KMS-11 (cell line): Measurements from ENCODE around the gene PDZD2.

Experiments
- H2AFZ ChIP-seq: fragments of 200-600 bp; sonication (generic); 2 replicates; pipeline ENCODE4 v1.6.1; 2016; ENCODE audit warnings: antibody characterized with exemption, mixed run types, low read depth
- H3K27ac ChIP-seq: fragments of 200-600 bp; sonication (generic); 2 replicates; pipeline ENCODE4 v1.6.1; 2016; ENCODE audit warnings: mild to moderate bottlenecking, mixed run types
- H3K27me3 ChIP-seq: fragments of 200-600 bp; sonication (generic); 2 replicates; pipeline ENCODE4 v1.6.1; 2017; ENCODE audit warnings: mild to moderate bottlenecking, low read depth, mixed run types, moderate library complexity; ENCODE audit not compliant: insufficient read depth
- H3K36me3 ChIP-seq: fragments of 200-600 bp; sonication (generic); 2 replicates; pipeline ENCODE4 v1.6.1; 2017; ENCODE audit warnings: mild to moderate bottlenecking, mixed run types; ENCODE audit not compliant: insufficient read depth
- H3K4me1 ChIP-seq: fragments of 200-600 bp; sonication (generic); 2 replicates; pipeline ENCODE4 v1.6.1; 2016; ENCODE audit warnings: mild to moderate bottlenecking, low read depth, mixed run types; ENCODE audit not compliant: poor library complexity, severe bottlenecking
- H3K4me2 ChIP-seq: fragments of 200-600 bp; sonication (generic); 2 replicates; pipeline ENCODE4 v1.7.0; 2016; ENCODE audit warnings: mild to moderate bottlenecking, mixed run types
- H3K4me3 ChIP-seq: fragments of 200-600 bp; sonication (generic); IDR thresholded peaks from 2 replicates; pipeline ENCODE4 v1.6.1; 2017; ENCODE audit warnings: low read depth, low read length, mixed read lengths; ENCODE audit not compliant: insufficient read depth
- H3K79me2 ChIP-seq: fragments of 200-600 bp; sonication (generic); 2 replicates; pipeline ENCODE4 v1.6.1; 2016; ENCODE audit warnings: low read depth, mixed run types; ENCODE audit not compliant: insufficient read depth
- H3K9ac ChIP-seq: fragments of 200-600 bp; sonication (generic); 2 replicates; pipeline ENCODE4 v1.6.1; 2016; ENCODE audit warnings: mild to moderate bottlenecking, mixed run types
- H4K20me1 ChIP-seq: fragments of 200-600 bp; sonication (generic); 2 replicates; pipeline ENCODE4 v1.6.1; 2016; ENCODE audit warnings: mild to moderate bottlenecking, mixed run types; ENCODE audit not compliant: insufficient read depth
- TF ChIP-seq, protein P1 (sequence below): fragments of 200-600 bp; sonication (generic); conservative IDR thresholded peaks from 2 replicates; pipeline ENCODE4 v1.6.1; 2017; ENCODE audit warnings: low read depth, mild to moderate bottlenecking, antibody characterized with exemption, low read length, moderate library complexity, mixed read lengths

PDZD2 gene

DNA sequence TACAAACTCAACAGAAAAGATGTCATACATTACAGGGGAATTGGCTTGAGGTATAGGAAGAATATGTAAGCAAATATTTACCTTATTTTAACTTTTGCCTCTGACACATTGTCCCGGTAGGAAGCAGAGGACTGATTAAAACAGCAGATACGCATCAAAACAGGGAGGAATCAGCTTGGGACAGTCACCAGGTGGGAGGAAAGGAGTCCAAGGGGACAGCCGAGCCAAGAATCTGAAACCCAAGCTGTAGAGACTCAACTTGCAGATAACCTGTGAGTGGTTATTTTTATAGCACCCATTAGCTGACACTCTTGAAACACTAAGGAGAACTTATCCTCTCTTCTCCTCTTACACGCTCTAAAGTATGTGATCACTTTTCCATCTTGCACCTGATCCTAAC is 22.3 kb downstream of the PDZD2 start:
- TF ChIP-seq, protein P1, sequence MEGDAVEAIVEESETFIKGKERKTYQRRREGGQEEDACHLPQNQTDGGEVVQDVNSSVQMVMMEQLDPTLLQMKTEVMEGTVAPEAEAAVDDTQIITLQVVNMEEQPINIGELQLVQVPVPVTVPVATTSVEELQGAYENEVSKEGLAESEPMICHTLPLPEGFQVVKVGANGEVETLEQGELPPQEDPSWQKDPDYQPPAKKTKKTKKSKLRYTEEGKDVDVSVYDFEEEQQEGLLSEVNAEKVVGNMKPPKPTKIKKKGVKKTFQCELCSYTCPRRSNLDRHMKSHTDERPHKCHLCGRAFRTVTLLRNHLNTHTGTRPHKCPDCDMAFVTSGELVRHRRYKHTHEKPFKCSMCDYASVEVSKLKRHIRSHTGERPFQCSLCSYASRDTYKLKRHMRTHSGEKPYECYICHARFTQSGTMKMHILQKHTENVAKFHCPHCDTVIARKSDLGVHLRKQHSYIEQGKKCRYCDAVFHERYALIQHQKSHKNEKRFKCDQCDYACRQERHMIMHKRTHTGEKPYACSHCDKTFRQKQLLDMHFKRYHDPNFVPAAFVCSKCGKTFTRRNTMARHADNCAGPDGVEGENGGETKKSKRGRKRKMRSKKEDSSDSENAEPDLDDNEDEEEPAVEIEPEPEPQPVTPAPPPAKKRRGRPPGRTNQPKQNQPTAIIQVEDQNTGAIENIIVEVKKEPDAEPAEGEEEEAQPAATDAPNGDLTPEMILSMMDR: no peak
- Histone ChIP-seq H3K9ac (no peak overlapping the region), H3K4me3 (no peak overlapping the region), H4K20me1 (no peaks in the 10 kb centered on the region), H3K79me2 (no peaks in the 10 kb centered on the region), H3K4me1 (no peaks in the 10 kb centered on the region), H3K36me3 (no peaks in the 10 kb centered on the region), H3K27ac (no peak overlapping the region), H2AFZ (no peak overlapping the region), H3K27me3 (no peaks in the 10 kb centered on the region), H3K4me2 (no peak overlapping the region)

DNA sequence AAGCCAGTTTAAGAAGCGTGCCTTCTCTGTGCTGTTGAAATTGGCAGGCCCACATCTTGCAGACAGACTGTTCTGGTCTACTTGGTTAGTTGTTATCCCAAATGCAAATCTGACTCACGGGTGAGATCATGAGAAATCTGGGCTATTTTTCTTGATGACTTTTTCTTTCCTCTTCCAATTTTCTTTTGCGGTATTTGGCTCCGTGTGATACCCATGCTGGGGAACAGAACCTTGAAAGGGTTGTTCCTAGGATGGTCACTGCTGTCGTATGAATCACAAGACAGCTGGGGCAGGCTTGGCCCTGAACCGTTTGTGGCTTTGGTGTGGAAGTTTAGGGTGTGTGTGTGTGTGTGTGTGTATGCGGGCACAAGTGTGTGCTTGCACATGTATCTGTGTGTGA is 24.6 kb downstream of the PDZD2 start:
- Histone ChIP-seq H3K4me2 (no peak overlapping the region), H3K4me1 (no peaks in the 10 kb centered on the region), H3K79me2 (no peaks in the 10 kb centered on the region), H2AFZ (no peak overlapping the region), H3K9ac (no peak overlapping the region), H3K4me3 (no peak overlapping the region), H3K36me3 (no peaks in the 10 kb centered on the region), H4K20me1 (no peaks in the 10 kb centered on the region), H3K27me3 (no peaks in the 10 kb centered on the region), H3K27ac (no peak overlapping the region)
- TF ChIP-seq, protein P1: no peak

DNA sequence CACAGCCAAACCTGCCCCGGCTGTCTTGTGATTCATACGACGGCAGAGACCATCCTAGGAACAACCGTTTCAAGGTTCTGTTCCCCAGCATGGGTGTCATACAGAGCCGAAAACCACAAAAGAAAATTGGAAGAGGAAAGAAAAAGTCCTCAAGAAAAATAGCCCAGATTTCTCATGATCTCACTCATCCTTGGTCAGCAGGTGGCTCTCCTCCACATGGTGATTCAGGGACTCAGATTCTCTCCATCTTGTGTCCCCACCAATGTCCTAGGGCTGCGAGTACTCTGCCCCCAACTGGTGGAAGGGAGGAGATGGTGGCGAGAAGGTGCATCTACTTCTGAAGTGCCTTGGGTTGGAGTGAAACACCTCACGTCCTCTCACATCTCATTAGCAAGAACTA is 25.6 kb downstream of the PDZD2 start:
- Histone ChIP-seq H2AFZ (no peak overlapping the region), H3K4me3 (no peak overlapping the region), H3K4me1 (no peaks in the 10 kb centered on the region), H3K79me2 (no peaks in the 10 kb centered on the region), H3K27me3 (no peaks in the 10 kb centered on the region), H3K27ac (no peak overlapping the region), H3K9ac (no peak overlapping the region), H4K20me1 (no peaks in the 10 kb centered on the region), H3K4me2 (no peak overlapping the region), H3K36me3 (no peaks in the 10 kb centered on the region)
- TF ChIP-seq, protein P1: no peak

DNA sequence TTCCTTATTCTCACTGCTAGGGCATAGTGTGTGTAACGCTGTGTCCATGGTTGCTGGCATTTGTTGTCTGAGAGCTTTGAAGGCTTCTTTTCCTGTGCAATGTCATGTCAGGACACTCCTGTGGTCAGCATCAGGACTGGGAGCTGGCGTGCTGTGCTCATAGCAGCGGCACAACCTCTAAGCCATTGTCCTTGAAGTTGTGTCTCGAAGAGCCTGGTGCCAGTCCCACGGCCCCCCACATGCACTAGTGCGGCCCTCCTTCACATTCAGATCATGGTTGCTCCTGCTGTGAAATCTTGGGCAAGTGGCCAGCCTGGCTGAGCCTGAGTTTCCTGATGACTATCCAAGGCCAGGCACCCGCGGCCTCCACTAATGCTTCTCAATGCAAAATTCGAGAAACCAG is 32.4 kb downstream of the PDZD2 start:
- H3K36me3 ChIP-seq: no peaks in the 10 kb centered on the region
- no peaks in the 10 kb centered on the region for H3K4me1 ChIP-seq
- no peak overlapping the region for H3K4me3 ChIP-seq
- no peak overlapping the region for H2AFZ ChIP-seq
- H4K20me1 ChIP-seq: no peaks in the 10 kb centered on the region
- H3K79me2 ChIP-seq: no peaks in the 10 kb centered on the region
- TF ChIP-seq, protein P1: no peak
- H3K9ac ChIP-seq: no peak overlapping the region
- H3K27me3 ChIP-seq: no peaks in the 10 kb centered on the region
- H3K27ac ChIP-seq: no peak overlapping the region
- H3K4me2 ChIP-seq: no peak overlapping the region
